ENCODE measurements around the gene MUC15.

GRCh38 chr11:26550022-26550421 lies 22.0 kb downstream of the MUC15 start:
- TF ChIP-seq CTCF (IDR thresholded peaks at IDR 0.05; ENCODE audit: low read length) (no peak), EZH2phosphoT487 (IDR thresholded peaks at IDR 0.05; ENCODE audit: low read length) (no peak), EZH2 (optimal IDR thresholded peaks at IDR 0.05; ENCODE audit: low read depth, low read length) (no peak)

All from MM.1S (cell line).